ENCODE results near the gene SOCS2.

The SOCS2 gene

DNA sequence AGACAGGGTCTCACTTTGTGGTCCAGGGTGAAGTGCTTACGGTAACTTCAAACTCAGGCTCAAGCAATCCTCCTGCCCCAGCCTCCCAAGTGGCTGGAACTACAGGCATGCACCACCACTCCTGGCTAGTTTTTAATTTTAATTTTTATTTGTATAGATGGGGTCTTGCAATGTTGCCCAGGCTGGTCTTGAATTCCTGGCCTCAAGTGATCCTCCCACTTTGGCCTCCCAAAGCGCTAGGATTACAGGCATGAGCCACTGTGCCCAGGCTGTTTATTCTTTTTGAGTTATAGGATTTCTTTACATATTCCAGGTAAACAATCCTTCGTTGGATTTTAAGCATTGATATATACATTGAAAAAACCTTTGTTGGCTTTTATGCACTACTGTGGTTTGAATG is 26.7 kb downstream of the SOCS2 start:
- Histone ChIP-seq H3K4me3 (replicated peaks; ENCODE audit: low read depth, low read length) (no peak overlapping the region), H3K27me3 (replicated peaks; ENCODE audit: control insufficient read depth, insufficient read depth, low read length) (no peaks in the 10 kb centered on the region), H3K36me3 (ENCODE audit: control insufficient read depth, insufficient read depth, low read length) (no peaks in the 10 kb centered on the region)
- no peak for DNase-seq (ENCODE audit: extremely low read depth, insufficient read length)
- TF ChIP-seq CTCF (IDR thresholded peaks at IDR 0.05; ENCODE audit: insufficient read depth, low read length, poor library complexity, severe bottlenecking), result no peak

GRCh38 chr12:93601591-93601990 is 29.1 kb downstream of the SOCS2 start:
- TF ChIP-seq CTCF (IDR thresholded peaks at IDR 0.05; ENCODE audit: insufficient read depth, low read length, poor library complexity, severe bottlenecking), result no peak
- no peak overlapping the region for H3K4me3 ChIP-seq (replicated peaks; ENCODE audit: low read depth, low read length)

DNA sequence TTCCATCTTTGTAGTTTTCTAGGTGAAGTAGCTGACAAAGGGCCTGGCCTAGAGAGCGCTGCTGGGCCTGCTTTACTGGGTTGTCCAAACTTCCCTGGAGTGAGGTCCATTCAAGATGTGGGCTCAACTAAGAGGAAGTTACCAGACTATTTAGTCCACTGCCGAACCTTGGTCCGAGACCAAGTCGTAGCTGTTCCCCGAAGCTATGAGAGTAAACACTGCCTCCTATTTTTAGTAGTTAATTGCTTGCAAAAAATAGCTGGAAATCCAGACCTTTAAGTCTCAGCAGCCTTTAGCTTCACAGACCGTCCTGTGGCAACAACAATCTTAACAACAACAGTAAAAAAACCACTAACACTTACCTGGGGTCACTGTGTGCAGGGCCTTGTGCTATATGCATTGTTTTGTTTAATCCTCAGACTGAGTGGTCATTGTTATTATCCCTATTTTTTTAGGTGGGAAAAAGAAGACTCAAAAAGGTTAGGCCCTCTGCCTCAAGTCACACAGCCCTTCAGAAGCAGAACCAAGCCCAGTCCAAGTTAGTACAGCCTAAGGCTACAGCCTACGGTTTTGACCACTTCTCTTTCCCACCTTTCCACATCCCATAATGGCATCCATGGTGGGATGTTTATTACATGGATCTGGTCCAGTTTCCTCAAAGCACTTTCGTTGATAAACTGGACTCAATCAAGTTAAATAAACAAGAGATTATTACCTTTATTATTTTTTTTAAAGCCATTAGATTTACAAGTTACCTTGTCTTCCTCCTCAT is 30.6 kb downstream of the SOCS2 start:
- TF ChIP-seq CTCF (IDR thresholded peaks at IDR 0.05; ENCODE audit: insufficient read depth, low read length, poor library complexity, severe bottlenecking), result no peak
- DNase-seq (ENCODE audit: extremely low read depth, insufficient read length), result no peak
- Histone ChIP-seq H3K36me3 (ENCODE audit: control insufficient read depth, insufficient read depth, low read length) (no peaks in the 10 kb centered on the region), H3K27me3 (replicated peaks; ENCODE audit: control insufficient read depth, insufficient read depth, low read length) (no peaks in the 10 kb centered on the region; the same call in 1 of the 2 replicates), H3K4me3 (replicated peaks; ENCODE audit: low read depth, low read length) (no peak overlapping the region)

More at GRCh38 chr12:93601591-93601990, 29.1 kb downstream of the SOCS2 start:
- no peaks in the 10 kb centered on the region for H3K36me3 ChIP-seq (ENCODE audit: control insufficient read depth, insufficient read depth, low read length)
- DNase-seq (ENCODE audit: extremely low read depth, insufficient read length), result no peak
- H3K27me3 ChIP-seq (replicated peaks; ENCODE audit: control insufficient read depth, insufficient read depth, low read length), result no peaks in the 10 kb centered on the region; the same call in 1 of the 2 replicates

GRCh38 chr12:93603762-93604161 is 31.3 kb downstream of the SOCS2 start:
- no peak overlapping the region for H3K4me3 ChIP-seq (replicated peaks; ENCODE audit: low read depth, low read length)
- DNase-seq (ENCODE audit: extremely low read depth, insufficient read length), result no peak
- H3K27me3 ChIP-seq (replicated peaks; ENCODE audit: control insufficient read depth, insufficient read depth, low read length), result no peaks in the 10 kb centered on the region; the same call in 1 of the 2 replicates
- TF ChIP-seq CTCF (IDR thresholded peaks at IDR 0.05; ENCODE audit: insufficient read depth, low read length, poor library complexity, severe bottlenecking), result no peak
- no peaks in the 10 kb centered on the region for H3K36me3 ChIP-seq (ENCODE audit: control insufficient read depth, insufficient read depth, low read length)

DNA sequence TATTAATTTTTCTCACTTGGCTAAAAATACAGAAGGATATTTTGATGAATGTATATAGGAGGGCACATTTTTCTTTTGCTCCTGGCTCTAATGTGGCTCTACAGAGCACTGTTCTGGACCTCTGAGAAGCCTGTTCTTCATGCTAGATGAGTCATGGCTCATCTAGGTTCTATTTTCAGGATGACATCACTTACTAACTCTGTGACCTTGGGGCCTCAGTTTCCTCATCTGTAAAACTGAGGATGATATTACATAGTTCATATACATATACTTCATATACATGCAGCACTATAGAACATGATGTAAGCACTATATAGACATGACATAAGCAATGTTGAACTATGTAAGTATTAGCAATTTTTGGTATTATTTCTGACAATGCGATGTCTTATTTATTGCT is 35.8 kb downstream of the SOCS2 start:
- Histone ChIP-seq H3K36me3 (ENCODE audit: control insufficient read depth, insufficient read depth, low read length) (no peaks in the 10 kb centered on the region), H3K4me3 (replicated peaks; ENCODE audit: low read depth, low read length) (no peak overlapping the region), H3K27me3 (replicated peaks; ENCODE audit: control insufficient read depth, insufficient read depth, low read length) (no peaks in the 10 kb centered on the region; the same call in none of the 2 replicates)
- DNase-seq (ENCODE audit: extremely low read depth, insufficient read length), result no peak
- TF ChIP-seq CTCF (IDR thresholded peaks at IDR 0.05; ENCODE audit: insufficient read depth, low read length, poor library complexity, severe bottlenecking), result no peak

All from GM06990 (cell line).